NT2/D1 (cell line): Measurements from ENCODE around the gene YBX2.

Experiments
- DNase-seq: peaks from one replicate; pipeline ENCODE4 v3.0.0-alpha.2; 2011; ENCODE audit warnings: low read depth, low spot score
- H3K27me3 ChIP-seq: 2 replicates; pipeline ENCODE4 v1.6.0; 2011; ENCODE audit warnings: mild to moderate bottlenecking; ENCODE audit not compliant: insufficient read length, insufficient read depth
- H3K36me3 ChIP-seq: 2 replicates; pipeline ENCODE4 v1.6.1; 2011; ENCODE audit warnings: mild to moderate bottlenecking, low read length, mixed read lengths; ENCODE audit not compliant: insufficient read depth, insufficient read length
- H3K4me1 ChIP-seq: 2 replicates; pipeline ENCODE4 v1.5.1; 2011; ENCODE audit not compliant: insufficient read depth, insufficient read length
- H3K4me3 ChIP-seq: 2 replicates; pipeline ENCODE4 v1.5.1; 2011; ENCODE audit warnings: low read depth; ENCODE audit not compliant: insufficient read length
- H3K9ac ChIP-seq: 2 replicates; pipeline ENCODE4 v1.6.0; 2011; ENCODE audit warnings: low read depth; ENCODE audit not compliant: insufficient read length
- H3K9me3 ChIP-seq: 2 replicates; pipeline ENCODE4 v1.5.1; 2011; ENCODE audit warnings: mild to moderate bottlenecking, low read length; ENCODE audit not compliant: insufficient read depth
- SUZ12 ChIP-seq: IDR thresholded peaks from 2 replicates; pipeline ENCODE4 v1.6.1; 2011; ENCODE audit not compliant: insufficient read length, insufficient read depth; ENCODE audit errors: extremely low read depth
- YY1 ChIP-seq: IDR thresholded peaks from 2 replicates; pipeline ENCODE4 v1.6.1; 2011; ENCODE audit not compliant: insufficient read length, insufficient read depth
- ZNF274 ChIP-seq: IDR thresholded peaks from 2 replicates; pipeline ENCODE4 v1.6.1; 2011; ENCODE audit warnings: mild to moderate bottlenecking, low read depth, low read length

Gene YBX2

GRCh38 chr17:7328009-7328408, 33.6 kb upstream of the YBX2 start:
- no peak for DNase-seq
- Histone ChIP-seq H3K9ac (peak overlapping the region; percentile 98), H3K4me3 (peak overlapping the region; percentile 84), H3K27me3 (no peaks in the 10 kb centered on the region), H3K4me1 (no peaks in the 10 kb centered on the region), H3K36me3 (peaks cover 46% of the 10 kb centered on the region), H3K9me3 (no peaks in the 10 kb centered on the region)
- TF ChIP-seq ZNF274 = no peak
- TF ChIP-seq SUZ12 = no peak
- TF ChIP-seq YY1 = no peak

- no peak for DNase-seq
- Histone ChIP-seq H3K4me1 (no peaks in the 10 kb centered on the region), H3K9ac (no peak overlapping the region), H3K27me3 (no peaks in the 10 kb centered on the region), H3K36me3 (peaks cover 51% of the 10 kb centered on the region), H3K9me3 (no peaks in the 10 kb centered on the region), H3K4me3 (no peak overlapping the region)
- TF ChIP-seq ZNF274 (no peak), SUZ12 (no peak), YY1 (no peak)
Observed at GRCh38 chr17:7327501-7327900, 33.1 kb upstream of the YBX2 start.

- Histone ChIP-seq H3K4me3 (no peak overlapping the region), H3K27me3 (no peaks in the 10 kb centered on the region), H3K36me3 (peaks cover 55% of the 10 kb centered on the region), H3K9ac (no peak overlapping the region), H3K9me3 (no peaks in the 10 kb centered on the region), H3K4me1 (no peaks in the 10 kb centered on the region)
- no peak for DNase-seq
- no peak for TF ChIP-seq ZNF274
- no peak for TF ChIP-seq SUZ12
- TF ChIP-seq YY1 = no peak
Observed at GRCh38 chr17:7327056-7327455, 32.6 kb upstream of the YBX2 start.

- Histone ChIP-seq H3K4me1 (no peaks in the 10 kb centered on the region), H3K9ac (no peak overlapping the region), H3K9me3 (no peaks in the 10 kb centered on the region), H3K27me3 (no peaks in the 10 kb centered on the region), H3K4me3 (no peak overlapping the region), H3K36me3 (peaks cover 64% of the 10 kb centered on the region)
- DNase-seq = no peak
- TF ChIP-seq YY1 (no peak), ZNF274 (no peak), SUZ12 (no peak)
Observed at GRCh38 chr17:7326186-7326585, 31.7 kb upstream of the YBX2 start.

GRCh38 chr17:7325031-7325528, 30.6 kb upstream of the YBX2 start:
- TF ChIP-seq SUZ12 (no peak), ZNF274 (no peak), YY1 (no peak)
- Histone ChIP-seq H3K4me1 (no peaks in the 10 kb centered on the region), H3K9ac (no peak overlapping the region), H3K4me3 (no peak overlapping the region), H3K27me3 (no peaks in the 10 kb centered on the region), H3K36me3 (peaks cover 73% of the 10 kb centered on the region), H3K9me3 (no peaks in the 10 kb centered on the region)
- no peak for DNase-seq

GRCh38 chr17:7324438-7324779, 30.0 kb upstream of the YBX2 start:
- TF ChIP-seq ZNF274 (no peak), YY1 (no peak), SUZ12 (no peak)
- no peak for DNase-seq
- Histone ChIP-seq H3K4me1 (no peaks in the 10 kb centered on the region), H3K9me3 (no peaks in the 10 kb centered on the region), H3K9ac (no peak overlapping the region), H3K27me3 (no peaks in the 10 kb centered on the region), H3K4me3 (no peak overlapping the region), H3K36me3 (peaks cover 73% of the 10 kb centered on the region)

GRCh38 chr17:7323731-7324437, 29.4 kb upstream of the YBX2 start:
- no peaks in the 10 kb centered on the region for H3K4me1 ChIP-seq
- H3K9me3 ChIP-seq = no peaks in the 10 kb centered on the region
- H3K4me3 ChIP-seq = no peak overlapping the region
- H3K27me3 ChIP-seq = no peaks in the 10 kb centered on the region
- TF ChIP-seq YY1 (no peak), SUZ12 (no peak), ZNF274 (no peak)
- peaks cover 76% of the 10 kb centered on the region for H3K36me3 ChIP-seq
- H3K9ac ChIP-seq = no peak overlapping the region
- DNase-seq = no peak
